Calu3 (cell line): ENCODE results near the gene RHBG. TPM values are rescaled to one million over a fixed set of nuclear protein-coding genes. Genes with fewer than 3 reads are reported as not detected.

Source experiments
- BruUV-seq: library from RNA; stranded (reverse); fragments of 400-500 nt; replicated peaks from 2 replicates; lab custom pipeline; 2021; lab: Mats Ljungman, UMichigan
- CTCF ChIA-PET: fragments of 300-600 bp; sonication (Branson Sonifier 250); formaldehyde crosslinking; loops from one replicate; lab custom pipeline; 2022; ENCODE audit warnings: antibody characterized with exemption; lab: Charles Lee
- DNase-seq: peaks from one replicate; pipeline ENCODE4 v3.0.0; 2022
- H3K27ac Mint-ChIP-seq: one replicate; pipeline ENCODE4 v1.8.0; 2022; ENCODE audit warnings: mixed read lengths; ENCODE audit not compliant: unreplicated experiment
- H3K27me3 Mint-ChIP-seq: one replicate; pipeline ENCODE4 v1.8.0; 2022; ENCODE audit warnings: mixed read lengths; ENCODE audit not compliant: unreplicated experiment
- H3K36me3 Mint-ChIP-seq: one replicate; pipeline ENCODE4 v1.8.0; 2022; ENCODE audit warnings: mild to moderate bottlenecking, moderate library complexity, mixed read lengths; ENCODE audit not compliant: insufficient read depth, unreplicated experiment
- H3K4me1 Mint-ChIP-seq: one replicate; pipeline ENCODE4 v1.8.0; 2022; ENCODE audit warnings: mild to moderate bottlenecking, low read depth, mixed read lengths; ENCODE audit not compliant: unreplicated experiment
- H3K4me3 Mint-ChIP-seq: one replicate; pipeline ENCODE4 v1.8.0; 2022; ENCODE audit warnings: mild to moderate bottlenecking, low read depth, moderate library complexity, mixed read lengths; ENCODE audit not compliant: unreplicated experiment
- H3K9me3 Mint-ChIP-seq: one replicate; pipeline ENCODE4 v1.8.0; 2022; ENCODE audit warnings: low read depth, mixed read lengths; ENCODE audit not compliant: unreplicated experiment
- intact Hi-C: fragments of 100-400 bp; cut with micrococcal nuclease; formaldehyde crosslinking; loops from one replicate; pipeline ENCODE4 v1.10.0; 2022; ENCODE audit not compliant: unreplicated experiment
- microRNA-seq: library from miRNA; unstranded; fragments of <30 nt; microRNA quantifications from one replicate; pipeline ENCODE4 v1.2.0, GENCODE V29; 2022
- total RNA-seq: library from RNA; stranded (reverse); gene quantifications from 2 replicates; pipeline ENCODE4 v1.2.3, GENCODE V29; 2022
- TF ChIP-seq, protein P1 (sequence below): fragments of 200-600 bp; IDR thresholded peaks from one replicate; pipeline ENCODE4 v1.8.0; 2022; ENCODE audit warnings: antibody characterized with exemption; ENCODE audit not compliant: unreplicated experiment

The RHBG gene
- total RNA-seq, 1 experiment from 2014 or later, result 0.26 TPM

DNA sequence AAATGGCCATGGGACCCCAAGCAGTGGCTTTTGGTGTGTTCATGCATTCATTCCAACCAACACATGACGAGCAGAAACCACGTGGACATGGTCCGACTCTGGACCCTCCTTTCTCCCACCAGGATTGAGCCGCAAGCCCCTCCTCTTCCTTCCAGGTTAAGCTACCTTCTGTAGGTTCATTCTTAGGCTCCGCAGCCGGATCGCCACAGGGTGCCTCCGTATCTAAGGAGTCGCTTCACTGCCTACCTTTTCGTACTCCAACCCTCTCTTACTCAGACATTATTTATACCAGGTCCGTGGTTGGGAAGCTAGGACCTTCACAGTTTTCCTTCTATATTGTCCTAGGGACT lies 63.6 kb downstream of the RHBG start:
- BruUV-seq, result no TSS peak
- TF ChIP-seq, protein P1, sequence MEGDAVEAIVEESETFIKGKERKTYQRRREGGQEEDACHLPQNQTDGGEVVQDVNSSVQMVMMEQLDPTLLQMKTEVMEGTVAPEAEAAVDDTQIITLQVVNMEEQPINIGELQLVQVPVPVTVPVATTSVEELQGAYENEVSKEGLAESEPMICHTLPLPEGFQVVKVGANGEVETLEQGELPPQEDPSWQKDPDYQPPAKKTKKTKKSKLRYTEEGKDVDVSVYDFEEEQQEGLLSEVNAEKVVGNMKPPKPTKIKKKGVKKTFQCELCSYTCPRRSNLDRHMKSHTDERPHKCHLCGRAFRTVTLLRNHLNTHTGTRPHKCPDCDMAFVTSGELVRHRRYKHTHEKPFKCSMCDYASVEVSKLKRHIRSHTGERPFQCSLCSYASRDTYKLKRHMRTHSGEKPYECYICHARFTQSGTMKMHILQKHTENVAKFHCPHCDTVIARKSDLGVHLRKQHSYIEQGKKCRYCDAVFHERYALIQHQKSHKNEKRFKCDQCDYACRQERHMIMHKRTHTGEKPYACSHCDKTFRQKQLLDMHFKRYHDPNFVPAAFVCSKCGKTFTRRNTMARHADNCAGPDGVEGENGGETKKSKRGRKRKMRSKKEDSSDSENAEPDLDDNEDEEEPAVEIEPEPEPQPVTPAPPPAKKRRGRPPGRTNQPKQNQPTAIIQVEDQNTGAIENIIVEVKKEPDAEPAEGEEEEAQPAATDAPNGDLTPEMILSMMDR, result no peak
- CTCF ChIA-PET, result interaction anchor here (0.5 to 2.0 kb wide), 3 partner anchors 11 to 47 kb away, joined by 6 to 8 read pairs (median 7); no protein-coding TSS in a partner anchor
- H3K9me3 Mint-ChIP-seq, result no peaks in the 10 kb centered on the region
- no peak for DNase-seq
- H3K36me3 Mint-ChIP-seq, result no peaks in the 10 kb centered on the region
- H3K27me3 Mint-ChIP-seq, result peaks cover 100% of the 10 kb centered on the region
- H3K4me1 Mint-ChIP-seq, result no peaks in the 10 kb centered on the region
- H3K27ac Mint-ChIP-seq, result no peak overlapping the region
- intact Hi-C loops, result no loop called here
- no peak overlapping the region for H3K4me3 Mint-ChIP-seq

DNA sequence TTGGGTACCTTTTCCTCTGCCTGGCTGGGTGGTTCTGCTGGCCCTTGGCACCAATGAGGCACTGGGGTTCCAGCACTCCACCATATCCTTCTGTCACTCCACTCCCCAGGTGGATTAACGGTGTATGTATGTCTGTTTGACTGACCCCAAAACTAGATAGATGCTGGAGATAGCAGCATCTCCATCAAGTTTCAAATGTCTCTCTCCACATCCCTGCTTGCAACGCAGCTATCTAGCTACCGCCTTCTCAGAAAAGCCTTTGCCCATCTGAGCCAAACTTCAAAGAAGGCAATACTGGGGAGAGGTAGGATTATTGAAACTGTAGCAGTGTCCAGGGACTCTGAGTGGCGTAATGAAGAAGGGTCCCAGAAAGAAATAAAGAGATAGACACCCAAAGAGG lies 64.0 kb downstream of the RHBG start:
- H3K4me1 Mint-ChIP-seq, result no peaks in the 10 kb centered on the region
- no TSS peak for BruUV-seq
- no peak overlapping the region for H3K4me3 Mint-ChIP-seq
- DNase-seq, result no peak
- H3K27me3 Mint-ChIP-seq, result peaks cover 100% of the 10 kb centered on the region
- TF ChIP-seq, protein P1, result no peak
- no peaks in the 10 kb centered on the region for H3K36me3 Mint-ChIP-seq
- no peaks in the 10 kb centered on the region for H3K9me3 Mint-ChIP-seq
- CTCF ChIA-PET, result interaction anchor here (1.5 to 2.0 kb wide), 2 partner anchors 12 to 47 kb away, joined by 6 to 7 read pairs; no protein-coding TSS in a partner anchor
- intact Hi-C loops, result no loop called here
- H3K27ac Mint-ChIP-seq, result no peak overlapping the region

DNA sequence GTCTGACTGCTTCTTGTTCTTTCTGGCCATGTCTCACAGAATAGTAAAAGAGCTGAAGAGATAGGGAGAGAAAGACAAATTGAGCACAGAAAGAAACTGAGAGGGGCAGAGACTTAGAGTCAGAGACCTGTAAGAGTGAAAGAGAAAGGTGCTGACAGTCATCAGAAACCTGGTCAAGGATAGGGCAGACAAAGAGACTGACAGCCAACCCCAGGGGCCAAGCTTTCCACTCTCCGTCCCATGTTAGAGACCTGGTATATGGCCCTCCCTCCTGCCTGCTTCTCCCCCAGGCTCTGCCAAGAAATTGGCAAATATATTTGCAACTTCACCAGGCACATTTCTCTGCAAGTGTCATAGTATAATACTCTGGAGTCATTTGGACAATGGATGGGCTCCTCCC lies 64.6 kb downstream of the RHBG start:
- no TSS peak for BruUV-seq
- no peak overlapping the region for H3K27ac Mint-ChIP-seq
- CTCF ChIA-PET, result interaction anchor here (1.5 kb wide), 1 partner anchor 48 kb away, joined by 3 read pairs; no protein-coding TSS in a partner anchor
- TF ChIP-seq, protein P1, result no peak
- no peaks in the 10 kb centered on the region for H3K36me3 Mint-ChIP-seq
- H3K9me3 Mint-ChIP-seq, result no peaks in the 10 kb centered on the region
- DNase-seq, result no peak
- no peak overlapping the region for H3K4me3 Mint-ChIP-seq
- intact Hi-C loops, result no loop called here
- H3K4me1 Mint-ChIP-seq, result no peaks in the 10 kb centered on the region
- peaks cover 100% of the 10 kb centered on the region for H3K27me3 Mint-ChIP-seq

Small RNA genes lying within 50 kb of the gene (microRNA-seq; reads per million reads assigned to microRNA genes)
- not detected for gene MIR9-1

Other genes starting within 250 kb of the RHBG start
- 6.9 and 7.2 TPM in 2 replicates for gene SEMA4A, start 215.6 kb upstream of the RHBG start, total RNA-seq
- gene SLC25A44, start 175.1 kb upstream of the RHBG start, total RNA-seq, result 28.2 and 32.5 TPM in 2 replicates
- gene PMF1, start 156.2 kb upstream of the RHBG start, total RNA-seq, result 57.3 and 59.0 TPM in 2 replicates
- gene BGLAP, start 127.0 kb upstream of the RHBG start, total RNA-seq, result 2.0 and 2.6 TPM in 2 replicates
- 20.4 and 21.2 TPM in 2 replicates for gene PAQR6, start 121.2 kb upstream of the RHBG start, total RNA-seq
- 117 and 118 TPM in 2 replicates for gene SMG5, start 86.4 kb upstream of the RHBG start, total RNA-seq
- 12.8 and 12.9 TPM in 2 replicates for gene TMEM79, start 84.9 kb upstream of the RHBG start, total RNA-seq
- gene GLMP, start 73.5 kb upstream of the RHBG start, total RNA-seq, result 31.0 and 39.7 TPM in 2 replicates
- 0.81 and 1.5 TPM in 2 replicates for gene VHLL, start 69.9 kb upstream of the RHBG start, total RNA-seq
- gene CCT3, start 30.9 kb upstream of the RHBG start, total RNA-seq, result 554 and 598 TPM in 2 replicates
- 1.4 and 2.0 TPM in 2 replicates for gene TSACC, start 30.7 kb upstream of the RHBG start, total RNA-seq
- 48.4 and 54.1 TPM in 2 replicates for gene MEF2D, start 131.6 kb downstream of the RHBG start, total RNA-seq
- 66.2 and 93.6 TPM in 2 replicates for gene IQGAP3, start 203.4 kb downstream of the RHBG start, total RNA-seq
- not detected in 2 replicates for gene TTC24, start 210.5 kb downstream of the RHBG start, total RNA-seq
- gene NAXE, start 222.6 kb downstream of the RHBG start, total RNA-seq, result 129 and 143 TPM in 2 replicates
- 52.4 and 57.0 TPM in 2 replicates for gene GPATCH4, start 232.3 kb downstream of the RHBG start, total RNA-seq